HG03342 (cell line): Measurements from ENCODE around the gene TRIM50.
"Not testable (repeated sequence)": the region's sequence is repeated elsewhere in the genome, so short reads cannot be mapped to it uniquely, and the experiment has no call there.

ENCODE experiments used
- ATAC-seq: cut with Tn5 transposase; IDR thresholded peaks from one replicate; pipeline ENCODE4 v1.9.1; 2021; ENCODE audit warnings: mild to moderate bottlenecking, moderate library complexity; ENCODE audit not compliant: unreplicated experiment

TRIM50 gene

GRCh38 chr7:73327922-73328321, at the start of gene TRIM50, which contains the start of gene FKBP6:
Gene TRIM50, minus strand, starts transcription at chr7:73328082. Its CDS starts 3,295 bp downstream, at chr7:73324787.
Gene FKBP6, plus strand, starts transcription at chr7:73328161. Its CDS starts 268 bp downstream, at chr7:73328429.
- not testable (repeated sequence) for ATAC-seq

GRCh38 chr7:73376671-73377412, 49.0 kb upstream of the TRIM50 start:
- no peak for ATAC-seq

- not testable (repeated sequence) for ATAC-seq
Measured at GRCh38 chr7:73376262-73376661, 48.4 kb upstream of the TRIM50 start.

GRCh38 chr7:73373741-73374140, 45.9 kb upstream of the TRIM50 start:
- no peak for ATAC-seq

GRCh38 chr7:73369622-73370021, 41.7 kb upstream of the TRIM50 start:
- no peak for ATAC-seq

- no peak for ATAC-seq
Measured at GRCh38 chr7:73369009-73369408, 41.1 kb upstream of the TRIM50 start.

- no peak for ATAC-seq
Measured at GRCh38 chr7:73366990-73367389, 39.1 kb upstream of the TRIM50 start.

- ATAC-seq, result no peak
Measured at GRCh38 chr7:73366127-73366526, 38.2 kb upstream of the TRIM50 start.

GRCh38 chr7:73364006-73364728, 36.3 kb upstream of the TRIM50 start:
- no peak for ATAC-seq

GRCh38 chr7:73363225-73364005, 35.5 kb upstream of the TRIM50 start:
- no peak for ATAC-seq

GRCh38 chr7:73360590-73360989, 32.7 kb upstream of the TRIM50 start:
- not testable (repeated sequence) for ATAC-seq

GRCh38 chr7:73359746-73360375, 32.0 kb upstream of the TRIM50 start:
- no peak for ATAC-seq

GRCh38 chr7:73359306-73359705, 31.4 kb upstream of the TRIM50 start:
- ATAC-seq, result no peak

- ATAC-seq, result no peak
Measured at GRCh38 chr7:73358590-73359275, 30.9 kb upstream of the TRIM50 start.

- no peak for ATAC-seq
Measured at GRCh38 chr7:73356159-73356558, 28.3 kb upstream of the TRIM50 start.

- ATAC-seq, result no peak
Measured at GRCh38 chr7:73354821-73355220, 26.9 kb upstream of the TRIM50 start.

GRCh38 chr7:73354196-73354595, 26.3 kb upstream of the TRIM50 start:
- no peak for ATAC-seq

GRCh38 chr7:73353243-73353642, 25.4 kb upstream of the TRIM50 start:
- ATAC-seq, result no peak

GRCh38 chr7:73352784-73353183, 24.9 kb upstream of the TRIM50 start:
- no peak for ATAC-seq

GRCh38 chr7:73351447-73352167, 23.7 kb upstream of the TRIM50 start:
- no peak for ATAC-seq
